VCaP (cell line): ENCODE data around the gene EFL1.

Experiments used
- H3K27ac ChIP-seq: fragments of 450-650 bp; 2 replicates; pipeline ENCODE4 v1.5.1; 2017
- CTCF ChIP-seq: fragments of 450-650 bp; conservative IDR thresholded peaks from 2 replicates; pipeline ENCODE4 v1.5.1; 2017; ENCODE audit warnings: mild to moderate bottlenecking, moderate library complexity

Gene EFL1

GRCh38 chr15:82127581-82127980 is 135.0 kb downstream of the EFL1 start:
- H3K27ac ChIP-seq = no peak overlapping the region
- no peak for TF ChIP-seq CTCF

GRCh38 chr15:82126346-82126745 is 136.2 kb downstream of the EFL1 start:
- TF ChIP-seq CTCF = no peak

DNA sequence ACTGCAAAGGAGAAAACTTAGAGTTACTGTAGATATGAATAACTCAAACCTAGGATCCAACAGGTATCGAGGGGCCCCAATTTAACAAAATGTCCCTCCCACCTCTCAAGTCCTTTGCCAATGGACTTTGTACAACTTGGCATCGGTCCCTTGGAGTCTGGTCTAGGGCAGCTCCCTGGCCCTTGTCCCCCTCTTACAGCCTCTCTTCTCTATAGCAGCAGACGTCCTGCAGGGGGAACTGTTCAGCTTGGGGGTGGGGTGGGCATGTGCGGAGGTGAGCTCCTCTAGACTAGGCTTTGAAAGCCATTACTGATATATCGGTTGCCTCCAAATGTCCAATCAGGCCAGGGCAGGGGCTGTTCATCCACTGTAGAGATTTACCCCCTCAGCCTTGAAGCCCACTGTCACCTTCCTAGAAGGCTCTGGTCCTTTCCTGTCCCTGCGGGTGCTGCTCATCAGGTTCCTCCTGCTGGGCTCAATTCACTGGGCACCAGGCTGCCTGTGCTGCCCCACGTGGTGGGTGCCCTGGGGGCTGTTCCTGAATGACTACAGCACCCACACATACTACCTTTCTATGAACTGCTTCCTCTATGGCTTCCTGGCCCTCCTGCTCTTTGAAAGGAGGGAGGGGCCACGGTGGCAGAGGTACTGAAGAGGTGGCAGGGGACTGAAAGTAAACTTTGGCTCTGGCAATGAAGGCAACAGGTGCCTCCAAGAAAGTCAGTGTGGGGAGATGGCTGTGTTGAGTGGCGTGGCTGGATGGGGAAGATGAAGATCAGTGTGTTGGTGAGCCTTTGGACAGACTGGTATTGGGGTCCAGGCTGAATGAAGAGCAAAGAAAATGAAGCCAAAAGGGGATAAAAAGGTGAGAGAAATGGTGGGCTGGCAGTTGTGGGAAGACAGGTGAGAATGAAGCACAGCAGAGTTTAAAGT is 137.9 kb downstream of the EFL1 start:
- H3K27ac ChIP-seq = no peak overlapping the region
- no peak for TF ChIP-seq CTCF

More at GRCh38 chr15:82126346-82126745, 136.2 kb downstream of the EFL1 start:
- no peak overlapping the region for H3K27ac ChIP-seq

- H3K27ac ChIP-seq = no peak overlapping the region
These were observed 139.7 kb downstream of the EFL1 start for GRCh38 chr15:82122746-82123400.

DNA sequence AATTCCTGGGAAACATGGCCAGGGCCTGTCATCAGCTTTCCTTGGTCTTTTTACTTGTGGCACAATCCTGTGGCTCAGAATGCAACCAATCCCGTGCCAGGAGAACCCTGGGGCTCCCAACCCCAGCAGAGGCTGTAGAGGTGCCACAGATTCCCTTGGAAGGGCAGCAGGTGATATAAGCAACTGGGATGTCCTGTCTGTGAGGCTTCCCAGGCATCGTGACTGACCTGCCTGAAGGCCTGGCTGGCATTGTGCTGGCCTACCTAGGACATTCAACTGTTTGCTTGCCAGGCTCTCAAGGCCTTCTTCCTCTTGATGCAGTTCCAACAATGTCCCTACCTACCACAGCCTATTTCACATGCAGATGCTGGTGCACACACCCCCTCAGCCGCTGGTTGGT is 144.5 kb downstream of the EFL1 start:
- no peak overlapping the region for H3K27ac ChIP-seq
- no peak for TF ChIP-seq CTCF

More at GRCh38 chr15:82122746-82123400, 139.7 kb downstream of the EFL1 start:
- TF ChIP-seq CTCF = no peak

GRCh38 chr15:82117296-82117695 is 145.2 kb downstream of the EFL1 start:
- TF ChIP-seq CTCF = no peak
- H3K27ac ChIP-seq = no peak overlapping the region

DNA sequence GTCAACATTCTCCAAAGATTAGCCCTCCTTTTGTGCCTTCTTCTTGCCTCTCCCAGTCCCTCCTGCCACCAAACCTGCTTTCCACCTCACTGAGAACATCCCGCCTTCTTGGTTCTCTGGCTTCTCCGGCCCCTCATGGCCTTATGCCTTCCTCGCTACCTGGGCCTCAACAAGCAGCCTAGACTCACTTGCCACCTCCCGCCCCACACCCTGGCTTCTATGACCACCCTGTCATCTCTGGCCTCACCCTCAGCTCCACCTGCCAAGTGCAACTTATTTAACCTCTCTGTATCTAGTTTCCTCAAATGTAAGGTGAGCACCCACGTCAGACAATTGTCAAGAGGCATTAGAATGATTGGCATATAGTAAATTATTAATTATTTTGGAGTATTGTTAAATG is 147.9 kb downstream of the EFL1 start:
- no peak overlapping the region for H3K27ac ChIP-seq
- no peak for TF ChIP-seq CTCF
